C4-2B (cell line): ENCODE measurements around the gene NOTUM.

Source experiments
- H3K27ac ChIP-seq: fragments of 450-650 bp; 2 replicates; pipeline ENCODE4 v1.5.1; 2017
- CTCF ChIP-seq: fragments of 450-650 bp; conservative IDR thresholded peaks from 2 replicates; pipeline ENCODE4 v1.5.1; 2017; ENCODE audit warnings: mild to moderate bottlenecking
- ZFX ChIP-seq: fragments of 450-650 bp; IDR thresholded peaks from 2 replicates; pipeline ENCODE4 v1.6.1; 2017

Gene NOTUM

GRCh38 chr17:81948635-81949378 is 12.2 kb downstream of the NOTUM start:
- TF ChIP-seq CTCF (no peak), ZFX (no peak)

GRCh38 chr17:81947189-81947588 is 13.8 kb downstream of the NOTUM start, which contains the start of gene MYADML2:
TSS of gene MYADML2 (minus strand) at chr17:81947233. CDS start at chr17:81941741, 5,492 bp downstream.
- TF ChIP-seq CTCF (no peak), ZFX (no peak)
- H3K27ac ChIP-seq: no peak within 1 kb of the TSS

More at GRCh38 chr17:81948635-81949378, 12.2 kb downstream of the NOTUM start:
- no peak overlapping the region for H3K27ac ChIP-seq

- no peak overlapping the region for H3K27ac ChIP-seq
- no peak for TF ChIP-seq CTCF
- TF ChIP-seq ZFX: no peak
Measured at GRCh38 chr17:81944858-81945257, 16.1 kb downstream of the NOTUM start.

- H3K27ac ChIP-seq: no peak overlapping the region
- TF ChIP-seq CTCF: no peak
- no peak for TF ChIP-seq ZFX
Measured at GRCh38 chr17:81942167-81942553, 18.8 kb downstream of the NOTUM start.

GRCh38 chr17:81941484-81942166 is 19.4 kb downstream of the NOTUM start:
- no peak overlapping the region for H3K27ac ChIP-seq
- TF ChIP-seq ZFX (no peak), CTCF (no peak)

GRCh38 chr17:81940538-81941483 is 20.2 kb downstream of the NOTUM start:
- TF ChIP-seq CTCF (no peak), ZFX (no peak)
- no peak overlapping the region for H3K27ac ChIP-seq
